ENCODE results near the gene RHOBTB1.
A peak's percentile ranks its signal among the peaks of the same experiment; 100 is the strongest.

Gene RHOBTB1

GRCh38 chr10:60950300-60950699 is 6.3 kb upstream of the RHOBTB1 start:
- no peak for TF ChIP-seq CSDC2 (CRISPR knock-in tag; IDR thresholded peaks at IDR 0.05)
- TF ChIP-seq POU6F1 (CRISPR knock-in tag; IDR thresholded peaks at IDR 0.05; ENCODE audit: borderline replicate concordance, low read depth), result no peak
- no peak for TF ChIP-seq CSRNP3 (CRISPR knock-in tag; IDR thresholded peaks at IDR 0.05)
- no peak for TF ChIP-seq ZFP3 (CRISPR knock-in tag; IDR thresholded peaks at IDR 0.05)
- TF ChIP-seq ZNF8 (CRISPR knock-in tag; IDR thresholded peaks at IDR 0.05), result no peak
- TF ChIP-seq ZNF70 (CRISPR knock-in tag; IDR thresholded peaks at IDR 0.05), result no peak
- no peak for TF ChIP-seq TOX (CRISPR knock-in tag; IDR thresholded peaks at IDR 0.05; ENCODE audit: borderline replicate concordance)
- no peak for TF ChIP-seq PPARA (CRISPR knock-in tag; IDR thresholded peaks at IDR 0.05; ENCODE audit: borderline replicate concordance)
- no peak for TF ChIP-seq PATZ1 (CRISPR knock-in tag; IDR thresholded peaks at IDR 0.05; ENCODE audit: borderline replicate concordance)
- TF ChIP-seq BACH2 (CRISPR knock-in tag; IDR thresholded peaks at IDR 0.05; ENCODE audit: borderline replicate concordance), result no peak
- TF ChIP-seq OSR1 (CRISPR knock-in tag; IDR thresholded peaks at IDR 0.05), result no peak
- no peak for ATAC-seq

GRCh38 chr10:60948851-60949250 is 4.9 kb upstream of the RHOBTB1 start:
- no peak for ATAC-seq
- TF ChIP-seq BACH2 (CRISPR knock-in tag; IDR thresholded peaks at IDR 0.05; ENCODE audit: borderline replicate concordance), result no peak
- TF ChIP-seq ISL1 (CRISPR knock-in tag; IDR thresholded peaks at IDR 0.05), result no peak

GRCh38 chr10:60944910-60945297 is 919 bp upstream of the RHOBTB1 start:
- peak; percentile 1; the same call in 1 of the 3 replicates for ATAC-seq
- 0 out of 2 replicates have a peak, but pooled peaks have one; percentile 30 for TF ChIP-seq CSDC2 (CRISPR knock-in tag; IDR thresholded peaks at IDR 0.05)
- no peak for TF ChIP-seq ZNF70 (CRISPR knock-in tag; IDR thresholded peaks at IDR 0.05)
- TF ChIP-seq ZC3H10 (CRISPR knock-in tag; IDR thresholded peaks at IDR 0.05), result no peak

DNA sequence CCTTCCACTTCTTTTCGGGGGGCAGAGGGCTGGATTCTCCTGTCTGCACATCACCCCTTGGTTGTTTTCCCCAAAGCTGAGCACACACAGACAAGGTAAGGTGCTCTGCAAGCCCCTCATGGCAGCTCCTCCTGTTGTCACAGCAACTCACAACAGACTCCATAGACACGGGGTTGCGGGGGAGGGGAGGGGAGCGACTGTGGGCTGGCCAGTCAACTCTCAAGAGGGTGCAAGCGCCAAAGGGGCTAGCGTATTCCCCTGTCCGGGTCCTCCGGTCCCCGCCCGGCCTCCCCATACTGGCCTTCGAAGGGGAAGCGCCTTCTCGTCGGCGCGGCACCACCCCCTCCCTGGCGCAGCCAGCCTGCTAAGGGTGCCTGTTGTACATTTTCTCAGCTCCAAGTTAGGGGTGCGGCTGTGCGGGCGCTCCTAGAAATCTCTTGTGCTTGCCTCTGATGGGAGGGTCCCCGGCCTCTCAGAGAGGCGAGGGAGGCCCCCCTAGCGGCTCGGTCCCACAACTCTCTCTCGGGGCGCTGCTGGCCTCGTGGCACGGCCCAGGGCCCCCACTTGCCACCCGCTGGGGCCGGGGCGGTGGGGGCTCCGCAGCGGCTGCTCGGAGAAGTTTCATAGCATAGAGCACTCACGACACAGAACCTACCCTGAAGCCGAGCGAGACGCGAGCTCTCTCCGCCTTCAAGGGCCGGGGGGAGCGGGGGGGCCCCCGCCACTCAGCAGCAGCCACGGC is 498 bp downstream of the RHOBTB1 start:
- ATAC-seq, result peak; percentile 67

DNA sequence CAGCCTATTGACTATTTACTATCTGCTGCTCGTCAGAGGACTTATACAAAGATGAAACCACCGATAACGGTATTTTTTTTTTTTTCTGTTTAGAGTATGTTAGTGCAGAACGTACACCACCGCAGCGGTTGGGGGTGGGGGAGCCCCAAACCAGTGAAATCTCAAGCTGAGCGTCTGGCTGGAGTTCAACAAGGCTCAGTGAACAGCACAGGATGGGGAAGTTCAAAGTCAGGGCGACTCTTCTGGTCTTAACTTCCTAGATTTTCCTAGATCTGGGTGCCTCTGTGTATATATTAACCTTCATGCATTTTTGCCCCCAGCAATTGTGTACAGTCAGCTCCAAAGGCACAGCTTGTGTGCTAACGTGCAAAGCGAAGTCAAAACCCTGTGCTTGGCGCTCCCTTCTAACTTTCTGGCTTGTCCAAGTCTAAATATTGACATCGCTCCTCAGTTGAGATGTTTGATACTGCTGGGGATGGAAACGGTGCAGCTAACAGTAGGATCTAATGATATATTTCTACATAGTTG is 1.1 kb downstream of the RHOBTB1 start:
- peak; percentile 12 for ATAC-seq
- TF ChIP-seq ZFP30 (CRISPR knock-in tag; IDR thresholded peaks at IDR 0.05), result no peak

More for the DNA sequence above, 498 bp downstream of the RHOBTB1 start:
- TF ChIP-seq ZC3H10 (CRISPR knock-in tag; IDR thresholded peaks at IDR 0.05), result no peak
- no peak for TF ChIP-seq ZNF565 (CRISPR knock-in tag; conservative IDR thresholded peaks at IDR 0.05; ENCODE audit: low read depth)
- no peak for TF ChIP-seq TOX (CRISPR knock-in tag; IDR thresholded peaks at IDR 0.05; ENCODE audit: borderline replicate concordance)
- TF ChIP-seq PATZ1 (CRISPR knock-in tag; IDR thresholded peaks at IDR 0.05; ENCODE audit: borderline replicate concordance), result peak; percentile 75; the same call in 1 of the 2 replicates
- TF ChIP-seq BACH2 (CRISPR knock-in tag; IDR thresholded peaks at IDR 0.05; ENCODE audit: borderline replicate concordance), result no peak

DNA sequence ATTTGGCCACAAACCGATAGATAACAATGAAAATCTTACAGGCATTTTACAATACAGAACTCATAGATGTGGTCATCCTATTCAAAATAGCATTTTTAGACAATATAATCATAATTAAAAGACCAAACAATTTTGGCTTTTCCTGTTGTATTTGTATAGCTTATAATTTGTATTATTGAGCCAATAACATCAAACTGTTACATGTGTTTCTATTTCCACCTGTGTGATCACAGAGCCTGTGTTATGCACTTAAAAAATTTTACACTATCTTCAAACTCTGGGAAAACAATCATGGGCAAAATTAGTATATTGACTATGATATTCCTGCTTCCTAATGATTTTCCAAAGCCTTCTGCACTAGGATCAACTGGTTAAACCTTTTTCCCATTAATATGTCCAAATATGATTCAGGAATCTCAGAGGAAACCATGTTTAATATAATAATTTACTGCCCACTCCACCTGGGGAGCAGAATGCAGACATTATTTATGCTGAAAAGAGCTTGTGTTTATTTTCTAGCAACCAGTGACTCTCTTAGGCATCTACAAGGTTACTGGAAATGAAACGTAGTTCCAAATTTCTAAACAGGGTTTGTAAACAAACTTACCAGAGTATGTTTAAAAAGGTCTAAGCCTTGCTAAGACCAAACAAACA is 1.7 kb downstream of the RHOBTB1 start:
- TF ChIP-seq ZNF8 (CRISPR knock-in tag; IDR thresholded peaks at IDR 0.05) (no peak), CSDC2 (CRISPR knock-in tag; IDR thresholded peaks at IDR 0.05) (no peak), ZFP3 (CRISPR knock-in tag; IDR thresholded peaks at IDR 0.05) (no peak), ARNTL (CRISPR knock-in tag; IDR thresholded peaks at IDR 0.05; ENCODE audit: borderline replicate concordance, low read depth) (no peak), GLIS3 (CRISPR knock-in tag; IDR thresholded peaks at IDR 0.05) (no peak)
- ATAC-seq, result no peak

All from SK-N-SH treated with all-trans-retinoic acid at 6 μM for 48 hours (cell line).